SU-DHL-6 (cell line): ENCODE measurements around the gene FLG2.

ENCODE experiments used
- H2AFZ ChIP-seq: fragments of 200-600 bp; sonication (generic); 2 replicates; pipeline ENCODE4 v1.6.1; 2014; ENCODE audit warnings: low read depth, mild to moderate bottlenecking, moderate library complexity, mixed read lengths, antibody characterized with exemption, low read length; ENCODE audit not compliant: severe bottlenecking
- H3F3A ChIP-seq: fragments of 200-600 bp; shearing (Covaris generic); 2 replicates; pipeline ENCODE4 v1.6.0; 2016; ENCODE audit warnings: antibody characterized with exemption, mild to moderate bottlenecking; ENCODE audit not compliant: insufficient read depth
- H3K27ac ChIP-seq: fragments of 200-600 bp; sonication (generic); 2 replicates; pipeline ENCODE4 v1.5.1; 2016; ENCODE audit warnings: low read depth, mild to moderate bottlenecking, low read length, moderate library complexity, mixed read lengths
- H3K27me3 ChIP-seq: fragments of 200-600 bp; sonication (generic), shearing (Covaris generic); 2 replicates; pipeline ENCODE4 v1.6.0; 2014; ENCODE audit warnings: mild to moderate bottlenecking, low read length
- H3K36me3 ChIP-seq: fragments of 200-600 bp; sonication (generic); 2 replicates; pipeline ENCODE4 v1.6.1; 2014; ENCODE audit warnings: mild to moderate bottlenecking, low read length, mixed read lengths
- H3K4me2 ChIP-seq: fragments of 300-600, 200-600 bp; shearing (Covaris generic), sonication (generic); 2 replicates; pipeline ENCODE4 v1.6.0; 2014; ENCODE audit warnings: low read length, low read depth, mild to moderate bottlenecking; ENCODE audit not compliant: poor library complexity, severe bottlenecking
- H3K4me3 ChIP-seq: fragments of 200-600 bp; sonication (generic); 2 replicates; pipeline ENCODE4 v1.5.1; 2014; ENCODE audit warnings: antibody characterized with exemption, low read length, mild to moderate bottlenecking, mixed read lengths; ENCODE audit not compliant: insufficient read depth, poor library complexity, severe bottlenecking
- H3K79me2 ChIP-seq: fragments of 200-600 bp; sonication (generic); 2 replicates; pipeline ENCODE4 v1.6.1; 2014; ENCODE audit warnings: mild to moderate bottlenecking, low read length, moderate library complexity; ENCODE audit not compliant: insufficient read depth
- H3K9ac ChIP-seq: fragments of 200-600 bp; sonication (generic); 2 replicates; pipeline ENCODE4 v1.7.0; 2014; ENCODE audit warnings: mild to moderate bottlenecking, low read length
- H3K9me2 ChIP-seq: fragments of 200-600 bp; sonication (generic); replicated peaks from 2 replicates; pipeline ENCODE4 v1.6.1; 2014; ENCODE audit warnings: low read length; ENCODE audit not compliant: insufficient read depth
- H3K9me3 ChIP-seq: fragments of 200-600 bp; sonication (generic); 2 replicates; pipeline ENCODE4 v1.6.1; 2014; ENCODE audit warnings: low read length, mixed read lengths; ENCODE audit not compliant: insufficient read depth
- H4K20me1 ChIP-seq: fragments of 200-600 bp; sonication (generic); 2 replicates; pipeline ENCODE4 v1.6.1; 2014; ENCODE audit warnings: low read depth, mild to moderate bottlenecking, antibody characterized with exemption, low read length, moderate library complexity, mixed read lengths
- CTCF ChIP-seq: fragments of 200-600 bp; sonication (generic); IDR thresholded peaks from one replicate; pipeline ENCODE4 v1.5.1; 2017; ENCODE audit warnings: antibody characterized with exemption, mild to moderate bottlenecking, low read length, moderate library complexity; ENCODE audit not compliant: insufficient read depth, poor library complexity, severe bottlenecking
- EZH2phosphoT487 ChIP-seq: fragments of 200-600 bp; sonication (generic), shearing (Covaris generic); conservative IDR thresholded peaks from 2 replicates; pipeline ENCODE4 v1.6.1; 2018; ENCODE audit warnings: mild to moderate bottlenecking, antibody characterized with exemption, low read length, moderate library complexity, mixed read lengths

FLG2 gene

DNA sequence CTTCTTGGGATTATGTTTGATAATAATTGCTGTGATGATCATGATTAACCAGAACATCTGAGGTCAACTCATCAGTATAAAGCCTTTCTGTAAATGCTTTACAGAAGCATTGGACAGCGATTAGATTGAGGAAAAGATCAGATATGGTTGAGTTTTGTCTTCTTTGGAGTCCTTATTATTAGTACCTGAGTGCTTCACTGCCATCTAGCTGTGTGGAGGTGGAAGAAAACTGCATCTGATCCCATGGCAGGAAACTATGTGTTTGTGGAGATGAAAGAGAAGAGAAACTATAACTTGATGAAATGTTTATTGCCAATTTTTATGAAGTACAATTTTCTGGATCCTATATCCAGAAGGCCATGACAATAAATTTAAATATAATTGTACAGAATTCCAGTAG is 11.4 kb downstream of the FLG2 start:
- Histone ChIP-seq H3K9me2 (no peaks in the 10 kb centered on the region), H3K4me3 (no peak overlapping the region), H3F3A (no peaks in the 10 kb centered on the region), H3K4me2 (no peak overlapping the region), H2AFZ (no peak overlapping the region), H3K36me3 (no peaks in the 10 kb centered on the region), H4K20me1 (no peaks in the 10 kb centered on the region), H3K79me2 (no peaks in the 10 kb centered on the region), H3K9me3 (no peaks in the 10 kb centered on the region), H3K9ac (no peak overlapping the region), H3K27me3 (no peaks in the 10 kb centered on the region), H3K27ac (no peak overlapping the region)
- TF ChIP-seq EZH2phosphoT487 (no peak), CTCF (peak; percentile 36)

GRCh38 chr1:152347116-152347728 is 12.6 kb downstream of the FLG2 start:
- no peak overlapping the region for H3K4me3 ChIP-seq
- no peaks in the 10 kb centered on the region for H3K79me2 ChIP-seq
- no peaks in the 10 kb centered on the region for H3K9me2 ChIP-seq
- no peak overlapping the region for H3K27ac ChIP-seq
- peak; percentile 75 for TF ChIP-seq CTCF
- no peak for TF ChIP-seq EZH2phosphoT487
- no peaks in the 10 kb centered on the region for H3F3A ChIP-seq
- no peaks in the 10 kb centered on the region for H3K27me3 ChIP-seq
- H3K9me3 ChIP-seq = no peaks in the 10 kb centered on the region
- no peak overlapping the region for H3K9ac ChIP-seq
- H4K20me1 ChIP-seq = no peaks in the 10 kb centered on the region
- no peak overlapping the region for H2AFZ ChIP-seq
- no peaks in the 10 kb centered on the region for H3K36me3 ChIP-seq
- H3K4me2 ChIP-seq = no peak overlapping the region

DNA sequence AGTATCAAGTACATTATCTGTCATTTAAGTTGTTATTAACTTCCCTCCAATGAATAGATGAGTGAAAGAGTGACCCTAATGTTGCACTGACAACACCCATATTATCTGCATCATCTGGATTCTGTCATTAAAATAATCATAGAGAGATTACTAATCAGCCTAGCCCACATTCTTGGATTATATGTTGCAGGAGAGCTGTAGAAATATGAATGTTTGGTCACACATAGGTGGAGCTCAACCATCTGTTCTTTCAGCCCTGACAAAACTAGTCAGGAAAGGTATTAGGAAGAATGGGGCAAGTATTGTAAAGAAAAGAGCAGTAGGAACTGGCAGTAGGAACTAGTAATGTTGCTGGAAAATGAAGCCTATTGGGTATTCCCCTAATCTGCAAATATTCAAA is 15.4 kb downstream of the FLG2 start:
- no peak overlapping the region for H3K9ac ChIP-seq
- no peaks in the 10 kb centered on the region for H3F3A ChIP-seq
- no peak overlapping the region for H2AFZ ChIP-seq
- no peaks in the 10 kb centered on the region for H4K20me1 ChIP-seq
- H3K79me2 ChIP-seq = no peaks in the 10 kb centered on the region
- H3K4me2 ChIP-seq = no peak overlapping the region
- no peaks in the 10 kb centered on the region for H3K36me3 ChIP-seq
- no peak for TF ChIP-seq CTCF
- H3K9me3 ChIP-seq = no peaks in the 10 kb centered on the region
- no peak overlapping the region for H3K4me3 ChIP-seq
- H3K27me3 ChIP-seq = no peaks in the 10 kb centered on the region
- H3K9me2 ChIP-seq = no peaks in the 10 kb centered on the region
- no peak overlapping the region for H3K27ac ChIP-seq

DNA sequence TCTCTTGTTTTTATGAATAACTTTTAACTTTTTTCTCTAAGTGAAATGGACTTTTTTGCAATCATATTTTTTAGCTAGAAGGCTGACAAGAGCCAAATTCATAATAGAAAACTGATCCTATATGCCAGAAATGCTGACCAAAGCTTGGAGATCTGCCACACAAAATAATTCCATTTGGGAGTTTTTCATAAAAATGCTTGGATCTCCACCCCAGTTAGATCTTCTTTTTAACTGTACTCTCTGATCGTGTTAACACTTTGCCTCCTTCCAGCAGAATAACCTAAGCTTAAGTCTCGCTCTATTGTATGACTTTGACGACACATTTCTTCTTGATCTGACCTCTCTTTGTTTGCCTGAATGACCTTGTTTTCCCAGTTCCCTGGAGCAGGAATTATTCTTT is 16.8 kb downstream of the FLG2 start:
- Histone ChIP-seq H3F3A (no peaks in the 10 kb centered on the region), H2AFZ (no peak overlapping the region), H3K9me3 (no peaks in the 10 kb centered on the region), H3K9me2 (no peaks in the 10 kb centered on the region), H3K79me2 (no peaks in the 10 kb centered on the region), H3K27me3 (no peaks in the 10 kb centered on the region), H3K36me3 (no peaks in the 10 kb centered on the region), H4K20me1 (no peaks in the 10 kb centered on the region), H3K27ac (no peak overlapping the region), H3K4me2 (no peak overlapping the region), H3K4me3 (no peak overlapping the region), H3K9ac (no peak overlapping the region)
- TF ChIP-seq EZH2phosphoT487 = no peak
- TF ChIP-seq CTCF = no peak
